ENCODE results near the gene TNS1. TPM values are rescaled to one million over a fixed set of nuclear protein-coding genes. Genes with fewer than 3 reads are reported as not detected.

The TNS1 gene
- total RNA-seq, 1 donor from 2014 or later: 25.1 TPM

DNA sequence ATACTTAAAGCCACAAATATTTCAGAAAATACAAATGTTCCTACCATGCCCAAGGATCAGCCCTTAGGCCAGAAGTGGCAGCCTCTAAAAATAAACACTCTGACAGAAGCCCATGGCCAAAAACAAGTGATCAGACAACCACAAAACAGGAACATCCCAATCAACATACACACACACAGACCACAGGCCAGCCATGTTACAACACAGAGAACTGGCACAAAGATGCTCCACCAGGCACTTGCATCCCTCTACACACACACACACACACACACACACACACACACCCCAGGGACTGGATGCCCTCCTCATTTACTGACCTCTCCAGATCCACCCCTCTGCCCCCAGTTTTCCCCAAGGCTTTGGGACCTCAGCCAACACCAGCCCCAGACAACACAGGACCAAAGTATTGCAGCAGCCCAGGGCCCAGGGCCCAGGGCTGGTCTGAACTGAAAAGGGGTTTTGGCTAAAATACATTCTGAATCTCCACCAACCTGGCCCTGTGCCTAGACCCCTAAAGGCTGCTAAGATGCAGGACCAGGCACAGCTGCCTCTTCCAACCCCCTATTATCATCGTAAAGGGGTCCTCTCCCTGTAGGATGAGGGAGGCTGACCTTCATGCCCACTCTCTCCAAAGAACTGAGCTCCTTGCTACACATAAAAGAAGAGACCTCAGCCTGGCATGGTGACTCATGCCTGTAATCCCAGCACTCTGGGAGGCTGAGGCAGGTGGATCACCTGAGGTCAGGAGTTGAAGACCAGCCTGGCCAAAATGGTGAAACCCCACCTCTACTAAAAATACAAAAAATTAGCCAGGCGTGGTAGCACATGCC is 151.4 kb downstream of the TNS1 start:
- TF ChIP-seq, protein P1, sequence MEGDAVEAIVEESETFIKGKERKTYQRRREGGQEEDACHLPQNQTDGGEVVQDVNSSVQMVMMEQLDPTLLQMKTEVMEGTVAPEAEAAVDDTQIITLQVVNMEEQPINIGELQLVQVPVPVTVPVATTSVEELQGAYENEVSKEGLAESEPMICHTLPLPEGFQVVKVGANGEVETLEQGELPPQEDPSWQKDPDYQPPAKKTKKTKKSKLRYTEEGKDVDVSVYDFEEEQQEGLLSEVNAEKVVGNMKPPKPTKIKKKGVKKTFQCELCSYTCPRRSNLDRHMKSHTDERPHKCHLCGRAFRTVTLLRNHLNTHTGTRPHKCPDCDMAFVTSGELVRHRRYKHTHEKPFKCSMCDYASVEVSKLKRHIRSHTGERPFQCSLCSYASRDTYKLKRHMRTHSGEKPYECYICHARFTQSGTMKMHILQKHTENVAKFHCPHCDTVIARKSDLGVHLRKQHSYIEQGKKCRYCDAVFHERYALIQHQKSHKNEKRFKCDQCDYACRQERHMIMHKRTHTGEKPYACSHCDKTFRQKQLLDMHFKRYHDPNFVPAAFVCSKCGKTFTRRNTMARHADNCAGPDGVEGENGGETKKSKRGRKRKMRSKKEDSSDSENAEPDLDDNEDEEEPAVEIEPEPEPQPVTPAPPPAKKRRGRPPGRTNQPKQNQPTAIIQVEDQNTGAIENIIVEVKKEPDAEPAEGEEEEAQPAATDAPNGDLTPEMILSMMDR (conservative IDR thresholded peaks at IDR 0.05; ENCODE audit: low read depth, low read length): no peak
- no peak for DNase-seq (ENCODE audit: low read depth)
- no peak overlapping the region for H3K4me3 ChIP-seq (ENCODE audit: low read depth, low read length)

GRCh38 chr2:217849154-217849975 is 153.4 kb downstream of the TNS1 start:
- H3K4me3 ChIP-seq (ENCODE audit: low read depth, low read length): no peak overlapping the region
- TF ChIP-seq, protein P1 (conservative IDR thresholded peaks at IDR 0.05; ENCODE audit: low read depth, low read length): no peak
- DNase-seq (ENCODE audit: low read depth): no peak

DNA sequence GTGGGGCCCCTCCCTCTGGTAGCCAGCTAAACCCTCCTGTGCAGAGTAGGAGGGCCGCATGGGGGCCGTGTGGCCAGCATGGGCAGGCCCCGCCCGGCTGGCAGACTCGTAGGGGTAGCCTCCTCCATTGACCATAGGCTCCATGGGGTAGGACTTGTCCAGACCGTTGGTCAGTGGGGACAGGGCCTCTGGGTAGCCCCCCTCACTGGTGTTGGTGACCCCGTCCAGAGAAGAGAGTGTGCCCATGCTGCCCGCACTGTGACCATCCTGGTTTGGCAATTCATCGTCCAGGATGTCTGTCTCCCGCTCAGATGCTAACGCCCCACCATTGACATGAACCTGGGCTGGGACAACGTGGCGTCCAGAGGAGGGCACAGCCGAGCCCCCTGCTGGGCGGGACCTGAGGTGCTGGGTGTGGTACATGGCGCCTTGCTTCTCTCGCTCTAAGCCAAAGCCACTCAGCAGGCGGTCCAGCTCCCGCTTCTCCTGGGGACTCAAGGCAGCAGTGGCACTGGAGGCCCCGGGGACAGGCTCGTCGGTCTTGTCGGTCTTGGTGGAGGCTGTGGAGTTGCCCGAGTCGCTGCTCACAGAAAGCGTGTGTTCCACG is 154.3 kb downstream of the TNS1 start:
- DNase-seq (ENCODE audit: low read depth): no peak
- TF ChIP-seq, protein P1 (conservative IDR thresholded peaks at IDR 0.05; ENCODE audit: low read depth, low read length): no peak
- H3K4me3 ChIP-seq (ENCODE audit: low read depth, low read length): no peak overlapping the region

DNA sequence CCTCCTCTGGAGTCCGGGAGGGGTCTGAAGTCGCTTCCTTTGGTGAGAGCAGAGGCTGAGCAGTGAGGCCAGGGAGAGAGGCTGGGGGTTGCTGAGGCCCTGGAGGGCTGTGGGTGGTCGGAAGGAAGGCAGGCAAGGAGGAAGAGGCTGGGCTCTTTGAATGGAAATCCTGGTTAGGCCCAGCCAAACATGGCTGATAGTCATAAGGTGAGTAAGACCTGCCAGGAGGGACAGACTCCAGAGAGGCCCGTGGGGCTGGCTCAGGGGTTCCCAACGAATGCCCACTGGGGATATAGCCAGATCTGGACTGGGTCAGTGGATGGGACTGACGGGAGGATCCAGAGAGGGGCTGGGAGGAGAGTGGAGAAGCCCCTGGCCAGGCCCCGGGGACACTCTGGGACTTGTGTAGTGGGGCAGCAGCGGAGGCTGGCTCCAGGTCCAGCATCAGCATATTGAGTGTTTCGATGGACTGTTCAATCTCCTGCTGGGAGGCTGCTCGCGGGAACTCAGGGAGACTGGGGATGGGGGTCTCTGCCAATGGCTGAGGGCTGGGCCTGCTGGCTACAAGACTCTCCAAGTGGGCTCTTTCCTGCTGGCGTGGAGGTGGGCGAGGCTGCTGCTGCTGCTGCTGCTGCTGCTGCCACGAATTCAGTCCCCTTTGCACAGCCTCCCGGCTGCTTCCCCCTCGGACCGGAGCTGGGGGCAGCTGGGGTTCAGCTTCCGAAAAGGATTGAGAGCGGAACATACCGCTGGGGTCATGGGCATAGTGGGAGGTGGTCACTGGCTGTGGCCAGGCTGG is 155.0 kb downstream of the TNS1 start:
- H3K4me3 ChIP-seq (ENCODE audit: low read depth, low read length): no peak overlapping the region
- TF ChIP-seq, protein P1 (conservative IDR thresholded peaks at IDR 0.05; ENCODE audit: low read depth, low read length): no peak
- DNase-seq (ENCODE audit: low read depth): no peak

- DNase-seq (ENCODE audit: low read depth): no peak
- H3K4me3 ChIP-seq (ENCODE audit: low read depth, low read length): no peak overlapping the region
- TF ChIP-seq, protein P1 (conservative IDR thresholded peaks at IDR 0.05; ENCODE audit: low read depth, low read length): no peak
These were observed 155.7 kb downstream of the TNS1 start for GRCh38 chr2:217847115-217847514.

GRCh38 chr2:217846321-217846743 is 156.5 kb downstream of the TNS1 start:
- DNase-seq (ENCODE audit: low read depth): no peak
- TF ChIP-seq, protein P1 (conservative IDR thresholded peaks at IDR 0.05; ENCODE audit: low read depth, low read length): no peak
- H3K4me3 ChIP-seq (ENCODE audit: low read depth, low read length): no peak overlapping the region

Measured in epithelial cell of proximal tubule (primary cell).